Vagina (tissue), 2 donors: ENCODE data around the gene TEAD3.

Experiments
- POLR2A ChIP-seq, 2 donors: fragments of 450-650 bp; IDR thresholded peaks; one replicate each; pipeline ENCODE4 v1.6.1; 2017; ENCODE audit warnings: antibody characterized with exemption in 2 of 2, mild to moderate bottlenecking in 2 of 2, moderate library complexity in 2 of 2
- TF ChIP-seq, protein P1 (sequence below), 3 experiments: fragments of 450-650 bp in 2 of 3; fragments of 200-600 bp in 1 of 3; sonication (generic) in 1 of 3; IDR thresholded peaks; one replicate each; pipeline ENCODE4 v1.5.1; 2017 to 2019; ENCODE audit warnings: antibody characterized with exemption in 3 of 3, mild to moderate bottlenecking in 2 of 3, moderate library complexity in 2 of 3

DNA sequence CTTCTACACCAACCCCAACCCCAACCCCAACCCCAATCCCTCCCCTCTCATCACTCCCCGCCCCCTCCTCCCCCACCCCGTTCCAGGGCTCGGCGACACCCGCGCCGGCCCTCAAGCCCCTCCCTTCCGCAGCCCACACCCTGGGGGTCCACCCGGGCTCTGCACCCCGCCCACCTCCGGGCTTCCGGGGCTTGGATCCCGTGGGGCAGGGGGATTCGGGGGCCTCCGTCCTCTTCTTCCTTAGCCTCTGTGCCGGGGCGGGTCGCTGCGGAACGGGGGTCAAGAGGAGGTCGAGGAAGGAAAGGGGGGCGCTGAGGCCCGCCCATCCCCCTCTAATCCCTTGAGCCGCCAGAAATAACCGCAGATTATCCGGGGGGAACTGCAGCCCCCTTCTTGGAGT, 15.1 kb upstream of the TEAD3 start:
- TF ChIP-seq, protein P1, sequence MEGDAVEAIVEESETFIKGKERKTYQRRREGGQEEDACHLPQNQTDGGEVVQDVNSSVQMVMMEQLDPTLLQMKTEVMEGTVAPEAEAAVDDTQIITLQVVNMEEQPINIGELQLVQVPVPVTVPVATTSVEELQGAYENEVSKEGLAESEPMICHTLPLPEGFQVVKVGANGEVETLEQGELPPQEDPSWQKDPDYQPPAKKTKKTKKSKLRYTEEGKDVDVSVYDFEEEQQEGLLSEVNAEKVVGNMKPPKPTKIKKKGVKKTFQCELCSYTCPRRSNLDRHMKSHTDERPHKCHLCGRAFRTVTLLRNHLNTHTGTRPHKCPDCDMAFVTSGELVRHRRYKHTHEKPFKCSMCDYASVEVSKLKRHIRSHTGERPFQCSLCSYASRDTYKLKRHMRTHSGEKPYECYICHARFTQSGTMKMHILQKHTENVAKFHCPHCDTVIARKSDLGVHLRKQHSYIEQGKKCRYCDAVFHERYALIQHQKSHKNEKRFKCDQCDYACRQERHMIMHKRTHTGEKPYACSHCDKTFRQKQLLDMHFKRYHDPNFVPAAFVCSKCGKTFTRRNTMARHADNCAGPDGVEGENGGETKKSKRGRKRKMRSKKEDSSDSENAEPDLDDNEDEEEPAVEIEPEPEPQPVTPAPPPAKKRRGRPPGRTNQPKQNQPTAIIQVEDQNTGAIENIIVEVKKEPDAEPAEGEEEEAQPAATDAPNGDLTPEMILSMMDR (IDR thresholded peaks at IDR 0.05) = no peak
- no peak for TF ChIP-seq POLR2A (IDR thresholded peaks at IDR 0.05)
